HUDEP-2 (cell line): ENCODE results near the gene SLC18A3.

ENCODE experiments used
- DNase-seq, 76 experiments: peaks; one replicate each; lab custom pipeline; 2025; ENCODE audit not compliant: unreplicated experiment in 76 of 76; lab: John Stamatoyannopoulos, UW

SLC18A3 gene

DNA sequence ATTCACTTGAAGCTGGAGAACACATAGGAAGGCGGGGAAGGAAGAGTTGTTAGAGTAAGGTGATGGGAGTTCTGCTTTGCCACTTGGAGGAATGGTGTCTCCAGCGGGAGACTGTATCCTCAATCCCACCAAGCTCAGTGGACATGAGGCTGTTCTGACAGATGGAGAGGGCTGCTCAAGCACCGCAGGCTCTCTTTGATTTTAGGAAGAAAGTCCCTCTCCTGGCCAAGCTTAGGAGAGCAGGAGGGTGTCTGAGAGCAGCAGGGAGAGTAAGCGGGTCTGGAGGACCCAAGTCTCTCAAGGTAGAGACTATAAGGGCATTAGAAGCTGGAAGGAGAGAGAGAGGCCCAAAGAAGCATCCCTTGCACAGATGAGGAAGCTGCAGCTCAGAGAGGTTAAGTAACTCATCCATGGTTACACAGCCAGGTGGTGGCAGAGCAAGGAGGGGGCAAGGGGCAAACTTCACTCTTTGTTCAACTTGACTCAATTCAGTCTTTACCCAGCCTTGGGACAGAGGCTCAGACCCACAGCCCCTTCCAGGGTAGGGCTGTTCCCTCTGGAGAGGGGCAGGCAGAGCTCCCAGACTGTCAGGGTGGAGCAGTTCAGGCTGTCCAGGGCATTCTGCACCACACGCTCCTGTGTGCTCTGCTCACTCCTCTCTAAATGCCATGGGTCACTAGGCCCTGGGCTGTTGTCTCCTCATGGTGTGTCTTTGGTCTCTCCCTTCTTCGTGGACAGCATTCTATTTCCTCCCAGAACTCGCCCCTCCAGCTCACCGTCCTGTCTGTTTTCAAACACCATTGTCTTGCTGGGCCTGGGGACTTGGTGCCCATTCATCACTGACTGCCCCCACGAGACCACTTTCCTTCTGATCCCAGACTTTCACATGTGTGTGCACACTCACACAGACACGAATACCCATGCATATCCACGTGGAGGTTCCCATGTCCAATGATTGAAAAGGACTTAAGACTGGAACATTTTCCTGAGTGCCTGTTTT lies 12.6 kb downstream of the SLC18A3 start:
- DNase-seq: no peak

DNA sequence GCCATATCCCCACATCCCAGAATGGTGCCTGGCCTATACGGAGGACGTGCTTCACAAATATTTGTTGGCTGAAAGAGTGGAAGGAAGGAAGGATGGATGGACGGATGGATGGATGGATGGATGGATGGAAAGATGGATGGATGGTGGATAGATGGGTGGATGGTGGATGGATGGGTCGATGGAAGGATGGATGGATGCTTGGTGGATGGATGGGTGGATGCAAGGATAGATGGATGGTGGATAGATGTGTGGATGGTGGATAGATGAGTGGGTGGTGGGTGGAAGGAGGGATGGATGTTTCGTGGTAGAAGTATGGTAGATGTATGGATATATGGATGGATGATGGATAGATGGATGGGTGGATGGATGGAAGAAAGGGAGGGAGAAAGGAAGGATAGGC lies 14.5 kb downstream of the SLC18A3 start:
- DNase-seq: no peak

DNA sequence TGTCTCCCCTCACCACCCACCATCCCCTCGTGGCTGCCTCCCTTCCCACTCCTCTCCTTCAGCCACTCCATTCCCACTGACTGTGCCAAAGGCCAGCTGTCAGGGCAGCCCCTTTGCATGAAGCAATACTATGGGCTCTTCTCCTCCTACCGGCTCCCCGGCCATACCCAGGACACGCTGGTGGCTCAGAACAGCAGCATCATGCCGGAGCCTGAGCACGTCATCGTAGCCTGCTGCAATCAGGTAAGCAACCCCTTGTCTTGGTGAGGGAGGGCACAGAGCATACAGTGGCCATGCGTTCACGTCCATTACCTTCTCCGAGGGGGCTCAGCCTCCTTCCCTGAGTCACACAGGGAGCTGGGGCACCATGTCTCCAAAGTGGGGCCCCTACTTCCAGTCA lies 15.3 kb downstream of the SLC18A3 start:
- DNase-seq: no peak

DNA sequence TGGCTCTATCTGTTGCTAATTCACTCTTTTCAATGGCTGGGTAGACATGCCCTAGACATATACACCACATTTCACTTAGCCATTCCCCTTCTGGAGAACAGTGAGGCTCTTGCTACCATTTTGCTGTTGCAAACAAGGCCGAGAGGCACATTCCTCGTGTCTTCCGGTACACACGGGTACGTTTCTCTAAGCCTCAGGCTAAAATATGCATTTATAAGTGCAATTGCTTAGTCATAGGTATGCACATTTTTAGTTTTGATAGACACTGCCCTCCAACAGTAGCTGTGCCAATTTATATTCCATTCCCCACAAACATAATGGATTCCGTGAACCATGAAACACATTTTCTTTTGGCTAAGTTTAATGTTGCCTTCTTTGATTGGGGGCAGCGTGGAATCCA lies 16.9 kb downstream of the SLC18A3 start:
- DNase-seq: no peak

DNA sequence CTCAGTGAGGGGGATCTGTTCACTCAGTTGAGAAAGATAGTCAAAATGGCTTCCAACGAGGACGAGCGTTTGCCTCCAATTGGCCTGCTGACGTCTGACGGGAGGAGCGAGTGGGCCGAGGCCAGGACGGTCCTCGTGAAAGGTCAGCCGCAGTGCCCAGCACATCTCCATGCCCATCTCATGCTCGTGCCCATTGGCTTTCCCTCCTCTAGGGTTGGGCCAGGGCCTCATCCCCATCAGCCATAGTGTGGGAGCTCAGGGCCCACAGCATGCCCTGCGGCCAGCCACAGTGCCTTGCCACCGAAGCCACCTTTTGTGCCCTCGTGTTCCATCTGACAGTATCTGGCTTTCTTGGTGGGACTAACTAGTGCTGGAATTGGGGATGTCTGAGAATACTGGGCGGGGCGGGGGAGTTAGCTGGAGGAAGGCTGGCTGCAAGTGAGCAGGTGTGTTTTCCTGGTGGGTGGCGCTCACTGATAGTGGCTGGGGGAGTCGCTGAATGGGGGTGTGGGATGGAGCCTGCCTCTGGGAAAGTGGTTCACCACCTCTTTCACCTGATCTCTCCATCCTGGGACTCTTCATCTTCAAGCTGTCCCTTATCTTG lies 17.6 kb downstream of the SLC18A3 start:
- no peak for DNase-seq

DNA sequence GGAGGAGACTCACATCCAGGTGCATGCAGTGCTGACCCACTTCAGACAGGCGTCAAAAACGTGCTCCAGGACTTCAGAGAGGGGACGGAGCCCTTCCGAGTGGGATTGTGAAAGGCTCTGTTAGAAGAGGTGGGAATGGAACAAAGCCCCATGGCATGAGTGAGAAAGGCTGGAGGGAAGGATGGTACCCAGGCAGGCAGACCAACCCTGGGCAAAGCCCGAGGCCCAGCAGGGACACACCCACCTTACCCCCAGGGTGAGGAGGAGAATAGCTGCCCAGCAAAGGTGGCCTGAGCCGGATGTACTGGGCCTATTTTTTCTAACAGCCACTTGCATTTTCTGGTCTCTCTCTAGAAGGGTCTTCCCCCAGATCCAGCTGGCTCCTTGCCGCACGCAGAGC lies 18.5 kb downstream of the SLC18A3 start:
- no peak for DNase-seq

DNA sequence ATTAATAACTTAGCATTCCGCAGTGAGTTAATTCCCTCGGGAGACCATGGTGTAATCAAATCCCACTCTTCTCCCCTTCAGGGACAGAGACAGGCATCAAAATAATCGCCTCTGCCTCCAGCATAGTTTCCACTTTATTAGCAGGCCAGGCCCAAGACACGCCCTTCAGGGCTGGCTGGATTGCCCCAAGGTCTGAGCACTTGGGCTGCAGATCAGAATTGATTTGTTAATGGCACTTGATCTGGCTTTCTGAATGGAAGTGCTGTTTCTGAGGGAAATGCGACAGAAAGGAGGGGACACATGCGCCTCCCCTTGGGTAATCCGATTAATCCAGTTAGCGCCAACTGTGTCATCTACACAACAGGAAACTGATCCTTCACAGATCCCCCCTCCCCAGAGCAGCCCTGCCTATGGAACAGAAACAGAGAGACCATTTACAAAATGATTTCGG lies 19.3 kb downstream of the SLC18A3 start:
- no peak for DNase-seq

DNA sequence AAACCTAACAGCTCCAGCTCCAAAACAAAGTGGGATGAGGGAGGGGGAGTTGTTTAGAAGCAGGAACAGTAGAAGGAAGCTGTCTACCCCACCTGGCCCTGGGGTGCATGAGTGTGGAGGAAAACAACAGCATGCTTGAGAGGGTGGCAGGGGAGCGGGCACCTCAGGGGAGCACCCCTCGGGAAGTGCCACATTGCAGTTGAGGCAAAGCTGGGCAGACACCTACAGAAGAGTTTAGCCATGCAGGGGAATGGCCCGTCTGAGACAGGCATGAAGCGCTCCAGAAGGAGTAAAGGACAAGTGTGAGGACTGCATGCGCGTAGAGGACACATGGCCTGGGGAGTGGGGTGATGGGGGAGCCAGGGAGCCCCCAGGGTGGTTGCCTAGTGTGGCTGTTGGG lies 21.9 kb downstream of the SLC18A3 start:
- no peak for DNase-seq

DNA sequence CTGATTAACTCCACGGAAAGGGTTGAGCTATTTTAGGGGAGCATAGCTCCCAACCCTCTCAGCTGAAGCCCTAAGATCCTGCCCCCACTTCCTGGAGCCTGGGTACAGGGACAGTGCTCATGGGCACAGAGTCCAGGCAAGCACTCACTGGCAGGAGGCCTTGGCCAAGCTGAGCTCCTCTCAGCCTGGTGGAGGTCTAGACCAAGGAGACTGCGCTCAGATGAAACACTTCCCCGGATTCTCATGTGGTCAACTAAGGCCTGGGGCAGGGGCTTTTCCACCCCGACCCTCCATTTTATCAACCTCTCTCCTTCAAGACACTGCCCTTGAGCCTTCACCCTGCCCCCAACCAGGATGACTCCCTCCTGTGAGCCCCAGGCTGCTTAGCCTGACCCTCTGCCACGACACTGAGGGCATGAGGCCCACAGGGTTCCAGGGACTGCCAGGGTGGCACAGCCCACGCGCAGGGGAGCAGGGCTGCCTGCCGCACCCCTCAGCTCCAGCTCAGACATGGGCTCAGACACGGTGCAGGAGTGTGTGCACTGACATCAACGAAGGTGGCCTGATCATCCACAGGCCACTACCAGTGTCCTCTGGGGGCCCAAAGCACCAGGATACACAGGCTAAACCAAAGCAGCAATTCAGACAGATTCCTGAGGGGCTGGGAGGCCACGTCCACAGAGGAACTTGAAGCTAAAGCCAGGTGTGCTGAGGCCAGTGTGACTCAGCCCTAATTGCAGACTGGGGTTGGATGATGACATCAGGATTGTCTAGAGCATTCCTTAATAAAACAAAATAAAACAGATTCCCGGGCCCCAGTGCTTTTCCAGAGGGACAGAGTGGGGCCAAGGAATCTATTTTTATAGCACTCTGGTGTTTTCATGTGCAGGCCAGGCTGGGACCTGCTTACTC lies 22.6 kb downstream of the SLC18A3 start:
- no peak for DNase-seq

DNA sequence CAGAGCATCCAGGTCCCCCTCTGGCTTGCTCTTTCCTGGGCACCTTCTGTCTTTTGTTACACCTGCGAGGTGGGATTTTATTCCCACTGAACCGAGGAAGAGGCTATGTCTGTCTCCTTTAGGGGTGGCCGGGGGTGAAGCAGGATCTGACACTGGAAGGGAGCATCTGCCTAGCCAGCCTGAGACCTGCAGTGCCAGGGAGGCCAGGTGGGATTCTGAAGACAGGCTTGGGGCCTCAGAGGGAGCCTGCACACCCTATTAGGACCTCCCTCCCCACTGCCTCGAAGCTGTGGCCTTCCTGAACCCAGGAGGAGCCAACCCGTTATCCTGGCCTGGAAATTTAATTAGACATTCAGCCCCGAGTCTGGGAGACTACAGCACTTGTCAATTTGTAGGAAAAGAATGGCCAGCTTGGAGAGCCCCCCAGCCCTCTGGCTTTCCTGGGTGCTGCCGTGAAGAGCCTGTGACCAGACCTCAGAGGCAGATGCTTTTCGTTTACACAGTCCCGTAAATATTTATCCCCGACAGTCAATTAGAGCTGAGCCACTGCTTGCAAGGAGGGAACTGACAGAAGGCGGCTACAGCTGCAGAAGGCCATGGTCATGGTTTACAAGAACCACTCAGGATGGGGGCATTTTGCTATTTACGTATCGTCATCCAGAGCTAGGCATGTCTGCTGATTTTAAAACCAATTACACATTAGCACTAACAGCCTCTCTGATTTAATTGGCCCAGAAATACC lies 23.4 kb downstream of the SLC18A3 start:
- DNase-seq: no peak

DNA sequence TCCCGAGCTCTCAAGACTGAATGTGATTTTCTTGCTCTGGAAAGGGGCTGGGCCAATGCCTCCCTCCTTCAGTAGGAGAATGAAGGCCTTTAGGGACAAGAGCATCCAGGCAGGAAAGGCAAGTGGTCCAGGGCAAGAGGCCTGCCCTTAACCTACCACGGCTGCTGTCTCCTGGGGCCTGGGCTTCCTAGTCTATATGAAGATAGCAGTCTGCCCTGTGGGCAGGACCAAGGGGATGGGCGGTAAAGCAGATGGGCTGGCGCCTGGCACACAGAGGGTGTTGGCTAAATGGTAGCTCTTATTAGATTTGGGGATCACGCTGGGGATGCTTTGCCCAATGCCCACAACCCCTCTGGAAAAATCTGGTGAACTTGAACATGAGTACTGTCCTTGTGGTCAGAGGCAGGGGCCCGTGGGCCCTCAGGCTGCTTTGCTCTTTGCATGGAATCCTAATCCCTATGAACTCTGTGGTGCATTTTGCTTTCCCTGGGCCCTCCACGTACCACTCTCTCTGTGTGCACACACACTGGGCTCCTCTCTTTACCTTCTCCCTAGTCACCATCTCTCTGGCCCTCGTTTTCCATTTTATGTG lies 24.1 kb downstream of the SLC18A3 start:
- DNase-seq: no peak

DNA sequence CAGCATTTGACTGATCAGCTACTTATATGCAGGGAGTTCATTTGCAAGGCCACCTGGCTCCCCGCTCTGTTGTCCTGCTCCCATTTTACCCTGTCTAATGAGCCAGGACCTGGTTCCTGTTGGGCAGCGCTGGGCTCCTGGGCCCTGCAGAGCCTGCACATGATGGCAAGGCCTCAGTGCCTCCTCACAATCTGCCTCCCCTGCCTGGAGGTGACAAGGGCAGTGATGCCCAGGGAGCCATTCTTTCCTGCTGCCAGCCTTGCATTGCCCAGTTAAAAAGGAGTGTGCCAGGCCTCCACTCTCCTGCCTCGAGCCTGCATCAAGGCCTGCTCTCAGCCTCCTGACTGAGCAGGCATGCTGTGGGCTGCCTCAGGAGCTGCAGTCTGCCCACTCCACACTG lies 32.2 kb downstream of the SLC18A3 start:
- no peak for DNase-seq

DNA sequence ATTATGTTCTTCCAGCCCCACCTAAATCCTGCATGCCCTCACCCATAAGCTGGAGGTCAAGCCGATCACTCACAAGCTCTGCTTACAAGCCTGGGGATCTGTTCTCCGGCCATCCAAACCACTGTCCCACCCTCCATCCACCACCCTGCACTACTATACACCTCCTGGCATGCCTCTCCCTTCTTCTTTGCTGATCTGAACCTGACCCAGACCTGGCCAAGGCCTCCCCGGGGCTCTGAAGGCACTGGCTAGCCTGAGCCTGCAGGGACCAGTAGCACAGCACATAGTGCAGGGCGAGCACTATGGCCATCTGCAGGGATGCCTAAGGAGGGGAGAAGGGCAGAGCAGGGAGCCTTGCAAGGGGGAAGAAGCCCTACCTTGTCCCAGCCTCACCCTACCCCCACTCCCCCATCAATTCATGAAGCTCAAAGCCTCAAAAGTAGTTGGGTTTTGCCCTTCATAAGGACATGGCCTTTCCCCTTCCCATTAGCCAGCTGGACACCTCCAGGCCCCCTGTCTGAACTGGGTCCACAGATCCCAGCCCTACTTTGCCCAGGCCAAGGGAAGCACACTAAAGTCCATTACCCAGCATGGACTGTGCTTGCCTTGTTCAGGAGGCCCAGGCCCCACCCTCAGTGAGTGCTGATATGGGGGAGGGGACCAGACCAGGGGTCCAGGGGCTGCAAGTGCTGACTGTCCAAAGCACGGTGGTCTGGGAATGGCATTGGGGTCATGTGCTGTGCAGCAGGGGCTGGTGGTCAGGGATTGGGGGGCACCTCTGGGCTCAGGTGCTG lies 33.3 kb downstream of the SLC18A3 start:
- DNase-seq: no peak

DNA sequence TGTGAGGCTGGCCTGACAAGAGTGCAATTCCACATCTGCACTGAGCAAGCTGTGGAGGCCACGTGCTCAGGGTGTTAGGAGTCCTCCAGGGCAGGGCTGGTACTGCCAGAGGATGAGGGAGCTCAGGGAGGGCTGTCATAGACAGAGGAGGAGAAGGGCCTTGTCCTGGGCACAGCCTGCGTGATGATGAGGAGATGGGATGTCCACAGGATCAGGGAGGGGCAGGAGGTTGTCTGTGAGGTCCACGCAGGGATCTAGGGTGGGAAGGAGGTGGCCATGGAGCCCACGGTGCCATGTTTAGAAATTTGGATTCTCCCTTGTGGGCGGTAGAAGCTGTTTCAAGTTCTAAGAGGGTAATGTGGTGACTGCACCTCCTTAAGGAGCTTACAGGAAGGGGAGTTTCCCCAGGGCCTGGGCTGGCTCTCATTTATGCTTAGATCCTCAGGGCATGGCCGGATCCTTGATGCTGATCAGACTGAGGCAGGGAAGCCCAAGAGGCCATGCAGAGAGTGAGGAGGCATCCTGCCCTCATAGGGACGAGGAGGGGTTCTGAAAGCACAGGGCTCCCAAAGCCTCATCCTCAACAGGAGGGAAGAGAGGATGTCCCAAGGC lies 34.0 kb downstream of the SLC18A3 start:
- DNase-seq: no peak

DNA sequence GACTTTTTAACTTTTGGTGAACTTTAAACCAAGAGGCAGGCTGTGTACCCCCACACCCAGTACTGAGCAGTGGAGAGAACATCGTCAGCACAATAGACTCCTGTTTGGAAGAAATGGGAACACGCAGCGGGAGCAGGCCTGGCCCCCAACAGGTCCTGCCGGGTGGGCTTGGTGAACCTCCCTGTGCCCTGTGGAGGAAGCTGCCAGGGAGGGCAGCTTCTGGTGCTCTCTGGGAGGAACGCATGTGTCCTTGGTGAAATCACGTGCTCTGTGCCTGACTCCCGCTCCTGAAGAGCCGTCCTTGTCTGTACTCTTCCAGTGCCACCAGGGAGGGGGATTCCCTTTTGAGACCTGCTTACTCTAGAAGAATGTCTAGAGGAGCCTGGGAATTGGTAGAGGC lies 35.3 kb downstream of the SLC18A3 start:
- DNase-seq: no peak

DNA sequence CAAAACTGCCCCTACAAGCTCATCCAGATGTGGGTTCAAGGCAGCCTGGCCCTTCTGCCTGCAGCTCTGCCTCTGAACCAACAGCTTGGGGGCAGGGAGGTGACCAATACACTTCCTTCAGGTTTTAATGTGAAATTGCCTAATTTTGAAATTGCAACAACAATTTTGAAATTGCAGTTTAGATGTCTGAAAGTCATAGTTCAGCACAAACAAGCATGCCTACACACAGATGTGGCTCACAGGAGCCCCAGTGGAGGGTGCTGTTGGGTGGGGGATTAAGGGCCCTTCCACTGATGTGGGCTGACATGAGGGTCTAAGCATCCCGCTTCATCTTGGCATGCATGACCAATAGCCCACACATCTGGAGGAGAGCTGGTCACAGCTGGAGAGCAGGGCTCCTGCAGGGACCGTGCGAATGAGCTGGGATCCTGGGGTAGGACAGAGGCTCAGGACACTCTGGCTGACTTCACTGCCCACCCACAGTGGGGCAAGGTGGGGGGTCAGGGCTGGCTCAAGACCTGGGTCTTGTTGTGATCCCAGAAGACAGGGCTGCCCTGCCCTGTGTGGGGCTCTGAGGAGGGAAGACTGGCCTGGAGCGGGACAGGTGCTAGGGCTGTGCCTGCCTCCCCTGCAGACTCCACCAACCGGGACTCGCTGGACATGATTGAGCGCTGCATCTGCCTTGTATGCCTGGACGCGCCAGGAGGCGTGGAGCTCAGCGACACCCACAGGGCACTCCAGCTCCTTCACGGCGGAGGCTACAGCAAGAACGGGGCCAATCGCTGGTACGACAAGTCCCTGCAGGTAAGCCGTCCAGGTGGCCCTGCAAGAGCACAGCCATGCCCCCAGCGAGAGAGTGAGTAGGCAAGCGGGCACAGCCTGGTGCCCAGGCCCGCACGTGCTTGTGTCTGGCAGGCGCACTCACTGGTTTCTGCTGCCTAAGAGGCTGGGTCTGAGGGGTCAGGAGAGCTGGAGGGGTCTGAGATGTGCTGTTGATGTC lies 36.1 kb downstream of the SLC18A3 start:
- no peak for DNase-seq

DNA sequence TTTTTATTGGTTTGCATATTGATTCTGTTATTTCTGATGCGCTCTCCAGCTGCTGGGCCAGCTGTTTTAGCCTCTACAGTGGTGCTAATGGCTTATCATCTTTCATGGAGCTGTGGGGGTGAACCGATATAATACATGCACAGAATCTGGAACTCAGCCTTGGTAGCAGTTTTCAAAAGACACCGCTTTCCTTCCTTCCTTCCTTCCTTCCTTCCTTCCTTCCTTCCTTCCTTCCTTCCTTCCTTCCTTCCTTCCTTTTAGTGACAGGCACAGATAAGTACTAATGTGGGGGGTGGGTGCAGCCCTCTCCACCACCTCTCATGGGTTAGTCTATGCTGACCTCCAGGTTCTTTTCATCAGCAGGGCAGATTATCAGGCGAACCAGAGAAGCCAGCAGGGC lies 37.4 kb downstream of the SLC18A3 start:
- DNase-seq: no peak
